Medulla oblongata (tissue), 1 donor: ENCODE measurements around the gene OSBPL6.
A peak's percentile ranks its signal among the peaks of the same experiment; 100 is the strongest.
"Not testable (repeated sequence)": the region's sequence is repeated elsewhere in the genome, so short reads cannot be mapped to it uniquely, and the experiment has no call there.

Source experiments
- DNase-seq: peaks from one replicate; pipeline ENCODE4 v3.0.0-alpha.2; 2015; ENCODE audit errors: extremely low spot score

The OSBPL6 gene

GRCh38 chr2:178198441-178198840 lies 4.1 kb downstream of the OSBPL6 start:
- DNase-seq, result not testable (repeated sequence)

GRCh38 chr2:178199334-178199733 lies 5.0 kb downstream of the OSBPL6 start:
- no peak for DNase-seq

GRCh38 chr2:178200331-178200730 lies 6.0 kb downstream of the OSBPL6 start:
- no peak for DNase-seq

- no peak for DNase-seq
Measured at GRCh38 chr2:178202927-178203326, 8.6 kb downstream of the OSBPL6 start.

DNA sequence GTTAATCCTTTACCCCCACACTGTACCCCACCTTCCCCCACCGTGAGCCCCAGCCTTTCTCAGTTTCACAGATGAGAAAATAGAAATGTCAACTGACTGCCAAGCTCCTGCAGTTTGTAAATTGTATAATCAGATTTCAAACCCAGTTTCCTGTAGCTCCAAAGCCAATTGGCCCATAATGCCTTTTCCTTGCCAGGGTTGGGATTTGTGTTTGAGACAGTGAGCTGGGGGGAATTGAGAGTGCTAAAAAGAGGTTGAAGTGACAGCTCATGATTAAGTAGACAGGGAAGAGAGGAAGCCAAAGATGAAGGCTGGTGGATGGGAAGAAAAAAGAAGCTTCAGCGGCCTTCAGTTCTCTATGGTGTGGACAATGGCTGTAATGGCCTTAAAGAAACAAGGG lies 10.7 kb downstream of the OSBPL6 start:
- peak; percentile 29 for DNase-seq

DNA sequence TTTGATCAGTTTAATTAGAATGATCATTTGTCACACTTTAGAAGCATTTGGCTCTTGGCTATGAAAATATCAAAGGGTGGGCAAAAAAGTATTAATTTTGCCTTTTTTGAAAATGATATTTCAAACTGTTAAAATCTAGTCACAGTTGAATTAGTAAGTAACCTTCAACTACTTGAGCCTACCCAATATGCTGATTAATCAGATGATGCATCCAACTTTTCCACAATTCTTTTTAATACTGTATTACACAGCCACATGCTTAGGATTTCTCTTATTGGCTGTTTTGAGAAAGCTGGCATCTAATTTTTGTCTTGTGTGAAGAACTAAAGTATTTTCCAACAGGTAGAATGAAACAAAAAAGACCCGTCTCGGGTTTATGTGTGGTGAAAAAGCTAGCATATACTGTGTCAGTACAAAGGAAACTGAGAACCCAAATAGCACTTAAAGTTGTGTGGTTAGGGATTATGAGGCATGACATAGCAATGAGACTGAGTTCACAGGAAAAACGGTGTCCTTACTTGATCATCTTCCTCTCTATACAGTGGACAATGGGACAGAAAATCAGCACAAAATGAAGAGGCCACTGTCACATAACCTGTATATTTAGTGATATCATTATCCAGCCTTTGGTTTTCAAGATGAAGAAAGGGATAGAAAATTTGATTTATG lies 11.7 kb downstream of the OSBPL6 start:
- DNase-seq, result no peak

DNA sequence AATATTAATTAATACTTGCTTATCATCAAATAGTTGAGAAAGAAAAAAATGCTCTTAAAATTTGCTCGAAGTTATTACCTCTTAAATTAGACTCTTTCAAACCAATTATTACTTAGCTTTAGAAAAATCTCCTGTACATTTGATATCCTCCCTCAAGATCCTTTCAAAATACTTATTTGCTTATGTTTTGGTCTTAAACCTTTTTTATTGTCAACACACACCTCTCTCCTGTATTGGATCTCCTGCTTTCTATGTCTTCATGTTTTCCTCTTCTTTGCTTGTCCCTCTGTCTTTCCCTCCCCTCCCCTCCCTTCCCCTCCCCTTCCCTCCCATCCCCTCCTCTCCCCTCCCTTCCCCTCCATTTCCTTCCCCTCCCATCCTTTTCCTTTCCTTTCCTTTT lies 14.0 kb downstream of the OSBPL6 start:
- DNase-seq, result no peak

- no peak for DNase-seq
Measured at GRCh38 chr2:178208817-178209216, 14.5 kb downstream of the OSBPL6 start.

DNA sequence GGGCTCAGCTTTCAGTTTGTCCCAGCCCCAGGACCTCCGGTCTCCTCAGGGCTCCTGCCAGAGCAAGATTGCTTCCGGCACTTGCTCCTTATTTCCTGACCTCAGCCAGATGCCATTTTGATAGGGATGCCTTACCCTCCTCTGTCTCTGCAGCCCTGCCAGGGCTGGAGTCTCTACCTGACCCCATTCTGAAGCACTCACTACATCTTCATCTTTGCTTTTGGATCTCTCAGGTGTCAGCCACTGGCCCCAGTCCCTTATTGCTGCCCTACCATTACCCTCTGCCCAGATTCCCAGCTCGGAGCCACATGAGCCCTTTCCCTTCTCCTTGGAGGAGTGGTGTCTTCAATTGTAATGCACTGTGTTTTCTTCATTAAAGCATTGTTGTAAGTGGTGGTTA lies 17.1 kb downstream of the OSBPL6 start:
- DNase-seq, result no peak

- peak; percentile 34 for DNase-seq
Measured at GRCh38 chr2:178211943-178212342, 17.6 kb downstream of the OSBPL6 start.

DNA sequence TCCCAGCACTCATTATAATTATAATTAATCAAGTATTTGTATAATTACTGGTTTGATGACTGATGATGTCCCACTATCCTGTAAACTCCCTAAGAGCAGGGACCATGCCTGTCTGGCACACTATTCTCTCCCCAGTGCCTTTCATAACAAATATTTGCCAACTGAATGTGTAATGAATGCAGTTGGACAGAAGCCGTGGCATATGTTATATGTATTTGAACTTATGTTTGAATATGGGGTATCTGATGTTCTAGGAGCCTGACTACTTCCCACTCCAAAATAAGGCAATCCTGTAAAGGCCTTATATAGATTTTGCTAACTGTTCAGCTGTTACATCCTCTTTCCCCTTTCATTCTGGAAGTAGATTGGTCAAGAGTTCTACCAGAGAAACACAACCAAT lies 19.7 kb downstream of the OSBPL6 start:
- no peak for DNase-seq

- no peak for DNase-seq
Measured at GRCh38 chr2:178219247-178219646, 24.9 kb downstream of the OSBPL6 start.

- no peak for DNase-seq
Measured at GRCh38 chr2:178220814-178221213, 26.5 kb downstream of the OSBPL6 start.

- DNase-seq, result no peak
Measured at GRCh38 chr2:178221556-178221955, 27.2 kb downstream of the OSBPL6 start.

DNA sequence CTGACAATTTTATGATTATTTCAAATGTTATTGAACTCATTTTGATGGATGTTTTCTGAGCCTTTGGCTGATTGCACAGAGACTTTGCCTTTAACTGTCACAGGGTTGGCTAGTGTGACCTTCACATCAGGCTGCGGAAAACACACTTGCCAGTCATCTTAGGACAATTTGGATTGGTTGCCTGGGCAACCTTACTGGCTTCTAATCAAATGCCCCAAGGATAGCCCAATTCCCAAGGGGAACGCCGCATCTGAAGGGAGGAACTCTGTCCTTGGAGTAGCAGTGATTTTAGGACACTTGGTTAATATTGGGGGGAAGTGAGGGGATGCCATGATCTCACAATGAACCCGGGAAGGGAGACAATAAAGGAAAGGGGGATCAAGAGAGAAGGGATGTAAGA lies 29.5 kb downstream of the OSBPL6 start:
- DNase-seq, result no peak

- peak; percentile 24 for DNase-seq
Measured at GRCh38 chr2:178225006-178225805, 30.9 kb downstream of the OSBPL6 start.

DNA sequence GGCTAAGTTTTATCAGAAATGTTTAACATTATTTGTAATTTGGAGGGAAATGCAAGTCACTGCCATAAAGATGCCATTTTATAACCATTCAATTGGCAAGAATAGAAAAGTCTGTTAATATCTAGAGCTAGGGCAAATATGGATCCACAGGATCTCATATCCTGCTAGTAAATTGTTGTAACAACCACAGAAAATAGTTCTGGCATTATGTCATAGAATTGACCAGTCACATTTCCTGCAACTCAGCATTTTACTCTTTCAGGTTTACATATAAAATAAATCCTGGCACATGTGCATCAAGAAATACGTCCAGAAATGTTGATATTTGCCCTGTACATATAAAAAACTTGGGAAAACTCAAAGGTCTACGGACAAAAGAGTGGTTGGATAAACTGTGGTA lies 32.9 kb downstream of the OSBPL6 start:
- DNase-seq, result no peak

DNA sequence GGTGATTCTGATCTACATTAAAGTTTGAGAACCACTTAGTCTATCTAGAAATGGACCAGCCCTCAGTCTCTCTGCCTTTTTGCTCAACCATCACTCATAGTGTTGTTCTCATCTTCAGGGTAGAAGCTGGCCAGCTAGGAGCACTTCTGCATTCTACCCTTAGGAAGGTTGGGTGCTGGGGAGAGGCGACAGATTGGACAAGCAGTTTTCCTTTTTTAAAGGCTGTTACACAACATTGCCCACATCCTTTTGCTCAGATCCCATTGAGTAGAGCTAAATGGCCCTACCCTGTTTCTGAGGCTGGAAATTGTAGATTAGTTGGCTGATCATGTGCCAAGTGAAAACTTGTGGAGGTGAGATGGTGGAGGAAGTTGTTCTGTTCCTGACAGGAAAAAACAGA lies 35.6 kb downstream of the OSBPL6 start:
- DNase-seq, result peak; percentile 72

DNA sequence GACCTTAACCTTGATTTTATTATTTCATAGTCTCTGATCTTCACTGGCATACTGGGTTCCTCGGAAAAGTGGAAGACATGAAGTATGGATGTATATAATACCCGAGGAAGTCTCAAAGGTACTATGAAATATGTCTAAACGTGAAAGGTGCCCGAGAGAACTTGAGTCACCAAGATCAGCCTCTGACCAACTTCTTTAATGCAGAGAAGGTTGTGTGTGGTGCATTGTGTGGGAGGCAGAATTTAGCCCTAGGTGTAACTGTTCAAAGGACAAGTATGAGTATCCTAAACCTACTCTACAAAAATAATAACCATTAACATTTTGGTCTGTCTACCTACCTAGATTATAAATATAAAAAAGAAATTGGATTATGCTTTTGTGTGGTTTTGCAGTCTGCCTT lies 36.1 kb downstream of the OSBPL6 start:
- no peak for DNase-seq

- no peak for DNase-seq
Measured at GRCh38 chr2:178233428-178233827, 39.1 kb downstream of the OSBPL6 start.

GRCh38 chr2:178234648-178235047 lies 40.3 kb downstream of the OSBPL6 start:
- DNase-seq, result no peak

GRCh38 chr2:178237488-178238153 lies 43.3 kb downstream of the OSBPL6 start:
- DNase-seq, result no peak

GRCh38 chr2:178238154-178238521 lies 43.8 kb downstream of the OSBPL6 start:
- no peak for DNase-seq
